SH-SY5Y (cell line): ENCODE measurements around the gene ZNF592.

Experiments used
- GATA2 ChIP-seq: IDR thresholded peaks from 2 replicates; pipeline ENCODE4 v1.6.1; 2011; ENCODE audit warnings: mild to moderate bottlenecking, low read depth, low read length
- GATA3 ChIP-seq: IDR thresholded peaks from 2 replicates; pipeline ENCODE4 v1.6.1; 2011; ENCODE audit warnings: low read depth, mild to moderate bottlenecking, low read length, moderate library complexity

- TF ChIP-seq GATA2, result no peak
- TF ChIP-seq GATA3, result no peak
These were observed 34.0 kb downstream of the ZNF592 start for GRCh38 chr15:84782346-84782745.
